Tibial artery (tissue), 4 donors: ENCODE results near the gene LRRC32.

Source experiments
- DNase-seq, 2 donors: peaks; one replicate each; pipeline ENCODE4 v3.0.0-alpha.2; 2019
- H3K27ac ChIP-seq, 2 donors: fragments of 200-600 bp; sonication (generic) in 1 of 2; 1 replicate in 1 of 2; 2 replicates in 1 of 2; pipeline ENCODE4 v1.5.1; 2018 to 2019; ENCODE audit warnings: mild to moderate bottlenecking in 1 of 2
- H3K27me3 ChIP-seq, 2 donors: fragments of 200-600 bp; sonication (generic) in 1 of 2; one replicate each; pipeline versions ENCODE4 v1.5.1 to v1.6.0; 2016 to 2019
- H3K36me3 ChIP-seq, 3 donors: fragments of 200-600 bp; sonication (generic) in 2 of 3; one replicate each; pipeline ENCODE4 v1.5.1; 2016 to 2019; ENCODE audit warnings: mild to moderate bottlenecking in 2 of 3
- H3K4me1 ChIP-seq, 4 donors: fragments of 200-600 bp; sonication (generic) in 2 of 4; 1 replicate in 3 of 4; 2 replicates in 1 of 4; pipeline ENCODE4 v1.5.1; 2016 to 2019
- H3K4me3 ChIP-seq, 2 donors: fragments of 200-600 bp; sonication (generic) in 1 of 2; 1 replicate in 1 of 2; 2 replicates in 1 of 2; pipeline ENCODE4 v1.5.1; 2018 to 2019; ENCODE audit warnings: mild to moderate bottlenecking in 2 of 2
- H3K9me3 ChIP-seq, 3 donors: fragments of 200-600 bp; sonication (generic) in 1 of 3; one replicate each; pipeline ENCODE4 v1.5.1; 2016 to 2019
- intact Hi-C: fragments of 100-400 bp; cut with DNase I; formaldehyde crosslinking; loops from one replicate; pipeline ENCODE4 v1.15.0; 2023; ENCODE audit warnings: low total_unique reads
- TF ChIP-seq, protein P1 (sequence below), 2 experiments: fragments of 200-600 bp in 1 of 2; fragments of 450-650 bp in 1 of 2; IDR thresholded peaks; one replicate each; pipeline ENCODE4 v1.5.1; 2017 to 2019; ENCODE audit warnings: antibody characterized with exemption in 2 of 2, mild to moderate bottlenecking in 1 of 2, moderate library complexity in 1 of 2

LRRC32 gene

DNA sequence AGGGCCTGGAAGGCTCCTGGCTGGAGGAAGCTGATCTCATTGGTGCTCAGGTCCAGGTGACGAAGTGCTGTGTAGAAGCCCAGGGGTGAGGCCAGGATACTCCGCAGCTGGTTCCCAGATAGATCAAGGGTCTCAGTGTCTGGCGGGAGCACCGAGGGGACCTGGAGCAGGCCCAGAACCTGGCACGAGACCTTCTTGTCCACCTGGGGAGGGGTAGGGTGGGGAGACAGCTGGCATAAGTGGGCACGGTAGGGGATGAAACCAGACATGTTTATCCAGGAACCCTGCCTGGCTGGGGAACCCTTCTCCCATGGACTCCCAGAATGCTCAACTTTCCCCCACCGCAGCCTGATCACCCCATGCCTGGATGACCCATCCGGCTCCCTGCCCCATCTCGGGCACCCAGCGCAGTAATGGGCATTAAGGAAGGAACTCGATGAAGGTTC lies 9.2 kb downstream of the LRRC32 start:
- intact Hi-C loops, result no loop called here
- H3K4me1 ChIP-seq, result peaks cover 0 to 77% (median 52%) of the 10 kb centered on the region in 4 donors
- H3K27me3 ChIP-seq, result no peaks in the 10 kb centered on the region
- TF ChIP-seq, protein P1, sequence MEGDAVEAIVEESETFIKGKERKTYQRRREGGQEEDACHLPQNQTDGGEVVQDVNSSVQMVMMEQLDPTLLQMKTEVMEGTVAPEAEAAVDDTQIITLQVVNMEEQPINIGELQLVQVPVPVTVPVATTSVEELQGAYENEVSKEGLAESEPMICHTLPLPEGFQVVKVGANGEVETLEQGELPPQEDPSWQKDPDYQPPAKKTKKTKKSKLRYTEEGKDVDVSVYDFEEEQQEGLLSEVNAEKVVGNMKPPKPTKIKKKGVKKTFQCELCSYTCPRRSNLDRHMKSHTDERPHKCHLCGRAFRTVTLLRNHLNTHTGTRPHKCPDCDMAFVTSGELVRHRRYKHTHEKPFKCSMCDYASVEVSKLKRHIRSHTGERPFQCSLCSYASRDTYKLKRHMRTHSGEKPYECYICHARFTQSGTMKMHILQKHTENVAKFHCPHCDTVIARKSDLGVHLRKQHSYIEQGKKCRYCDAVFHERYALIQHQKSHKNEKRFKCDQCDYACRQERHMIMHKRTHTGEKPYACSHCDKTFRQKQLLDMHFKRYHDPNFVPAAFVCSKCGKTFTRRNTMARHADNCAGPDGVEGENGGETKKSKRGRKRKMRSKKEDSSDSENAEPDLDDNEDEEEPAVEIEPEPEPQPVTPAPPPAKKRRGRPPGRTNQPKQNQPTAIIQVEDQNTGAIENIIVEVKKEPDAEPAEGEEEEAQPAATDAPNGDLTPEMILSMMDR (IDR thresholded peaks at IDR 0.05), result no peak
- DNase-seq, result peak; percentile 19 to 60
- H3K9me3 ChIP-seq, result no peaks in the 10 kb centered on the region
- H3K27ac ChIP-seq, result peak overlapping the region; percentile 45 to 91
- H3K4me3 ChIP-seq, result no peak overlapping the region
- peaks cover 23 to 60% (median 43%) of the 10 kb centered on the region in 3 donors for H3K36me3 ChIP-seq

DNA sequence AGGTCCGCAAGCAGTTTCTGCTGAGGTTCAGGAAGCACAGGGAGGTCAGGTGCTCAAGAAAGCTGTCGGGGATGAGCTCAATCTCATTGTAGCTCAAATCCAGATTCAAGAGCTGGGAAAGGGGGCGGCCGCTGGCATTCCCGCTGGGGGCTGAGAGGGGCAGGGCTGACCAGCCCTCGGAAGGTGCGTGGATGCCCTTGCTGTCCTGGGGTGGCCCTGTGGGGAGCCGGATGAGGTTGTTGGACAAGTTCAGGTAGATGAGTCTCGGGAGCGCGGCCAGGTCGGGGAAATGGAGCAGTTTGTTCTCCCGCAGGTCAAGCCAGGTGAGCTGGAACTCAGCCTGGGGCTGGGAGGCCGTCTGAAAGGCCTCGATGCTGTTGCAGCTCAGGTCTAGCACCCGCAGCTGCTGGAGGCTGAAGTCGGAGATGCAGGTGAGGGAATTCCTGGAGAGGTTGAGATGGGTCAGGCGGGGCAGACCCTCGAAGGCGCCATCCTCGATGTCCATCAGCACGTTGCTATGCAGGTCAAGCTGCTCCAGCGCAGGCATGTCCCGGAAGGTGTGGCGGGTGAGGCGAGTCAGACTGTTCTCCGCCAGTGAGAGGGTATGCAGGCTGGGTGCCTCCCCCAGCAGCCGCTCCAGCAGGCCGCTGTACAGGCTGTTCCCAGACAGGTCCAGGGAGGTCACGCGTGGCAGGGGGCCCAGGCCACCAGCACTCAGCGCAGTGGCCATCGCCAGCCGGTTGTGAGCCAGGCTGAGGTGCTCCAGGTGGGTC lies 9.8 kb downstream of the LRRC32 start:
- intact Hi-C loops, result no loop called here
- TF ChIP-seq, protein P1 (IDR thresholded peaks at IDR 0.05), result no peak
- DNase-seq, result peak; percentile 17 to 66

DNA sequence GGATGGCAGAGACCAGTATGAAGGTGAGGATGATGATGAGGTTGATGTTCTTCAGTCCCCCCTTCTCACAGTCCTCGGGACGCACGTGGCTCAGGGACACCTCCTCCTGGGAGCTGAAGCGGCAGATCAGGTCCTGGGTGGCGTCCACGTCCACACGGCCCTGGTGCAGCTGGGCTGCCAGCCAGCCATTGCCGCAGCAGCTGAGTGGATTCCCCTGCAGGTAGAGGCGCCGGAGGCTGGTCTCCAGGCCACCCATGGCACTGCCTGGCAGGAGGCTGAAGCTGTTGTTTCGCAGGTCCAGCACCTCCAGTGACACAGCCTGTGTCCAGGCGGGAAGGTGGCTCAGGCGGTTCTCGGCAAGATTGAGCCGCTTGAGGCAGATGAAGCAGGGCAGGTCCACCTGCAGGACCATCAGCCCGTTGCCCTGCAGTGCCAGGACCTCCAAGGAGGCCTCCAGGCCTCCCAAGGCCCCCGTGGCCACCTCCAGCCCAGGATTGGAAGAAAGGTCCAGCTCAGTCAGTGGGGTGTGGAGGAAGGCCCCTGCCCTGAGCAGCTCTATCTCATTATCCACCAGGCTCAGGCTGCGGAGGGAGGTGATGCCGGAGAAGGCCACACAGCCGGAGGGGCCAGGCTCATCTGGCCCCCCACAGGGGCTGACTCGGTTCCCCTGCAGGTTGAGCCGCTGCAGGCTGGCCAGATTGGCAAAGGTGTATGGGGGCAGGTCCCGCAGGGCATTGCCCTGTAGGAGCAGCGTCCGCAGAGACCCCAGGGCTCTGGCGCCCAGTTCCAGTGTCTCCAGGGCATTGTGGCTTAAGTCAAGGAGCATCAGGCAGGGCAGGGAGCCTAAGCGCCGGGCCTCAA lies 10.6 kb downstream of the LRRC32 start:
- Histone ChIP-seq H3K36me3 (peaks cover 23 to 54% (median 43%) of the 10 kb centered on the region in 3 donors), H3K27me3 (no peaks in the 10 kb centered on the region), H3K4me1 (peaks cover 0 to 77% (median 55%) of the 10 kb centered on the region in 4 donors), H3K27ac (peak overlapping the region; percentile 80 to 91), H3K9me3 (no peaks in the 10 kb centered on the region), H3K4me3 (no peak overlapping the region)
- intact Hi-C loops, result loop anchor here (5.0 kb wide), 1 partner anchor 38 kb away; no protein-coding TSS in a partner anchor
- TF ChIP-seq, protein P1 (IDR thresholded peaks at IDR 0.05), result no peak
- peak; percentile 18 to 63 for DNase-seq

More for the DNA sequence above, 9.8 kb downstream of the LRRC32 start:
- no peaks in the 10 kb centered on the region for H3K9me3 ChIP-seq
- peak overlapping the region; percentile 3 to 91 for H3K27ac ChIP-seq
- no peak overlapping the region for H3K4me3 ChIP-seq
- no peaks in the 10 kb centered on the region for H3K27me3 ChIP-seq
- peaks cover 23 to 57% (median 43%) of the 10 kb centered on the region in 3 donors for H3K36me3 ChIP-seq
- peaks cover 0 to 77% (median 51%) of the 10 kb centered on the region in 4 donors for H3K4me1 ChIP-seq

DNA sequence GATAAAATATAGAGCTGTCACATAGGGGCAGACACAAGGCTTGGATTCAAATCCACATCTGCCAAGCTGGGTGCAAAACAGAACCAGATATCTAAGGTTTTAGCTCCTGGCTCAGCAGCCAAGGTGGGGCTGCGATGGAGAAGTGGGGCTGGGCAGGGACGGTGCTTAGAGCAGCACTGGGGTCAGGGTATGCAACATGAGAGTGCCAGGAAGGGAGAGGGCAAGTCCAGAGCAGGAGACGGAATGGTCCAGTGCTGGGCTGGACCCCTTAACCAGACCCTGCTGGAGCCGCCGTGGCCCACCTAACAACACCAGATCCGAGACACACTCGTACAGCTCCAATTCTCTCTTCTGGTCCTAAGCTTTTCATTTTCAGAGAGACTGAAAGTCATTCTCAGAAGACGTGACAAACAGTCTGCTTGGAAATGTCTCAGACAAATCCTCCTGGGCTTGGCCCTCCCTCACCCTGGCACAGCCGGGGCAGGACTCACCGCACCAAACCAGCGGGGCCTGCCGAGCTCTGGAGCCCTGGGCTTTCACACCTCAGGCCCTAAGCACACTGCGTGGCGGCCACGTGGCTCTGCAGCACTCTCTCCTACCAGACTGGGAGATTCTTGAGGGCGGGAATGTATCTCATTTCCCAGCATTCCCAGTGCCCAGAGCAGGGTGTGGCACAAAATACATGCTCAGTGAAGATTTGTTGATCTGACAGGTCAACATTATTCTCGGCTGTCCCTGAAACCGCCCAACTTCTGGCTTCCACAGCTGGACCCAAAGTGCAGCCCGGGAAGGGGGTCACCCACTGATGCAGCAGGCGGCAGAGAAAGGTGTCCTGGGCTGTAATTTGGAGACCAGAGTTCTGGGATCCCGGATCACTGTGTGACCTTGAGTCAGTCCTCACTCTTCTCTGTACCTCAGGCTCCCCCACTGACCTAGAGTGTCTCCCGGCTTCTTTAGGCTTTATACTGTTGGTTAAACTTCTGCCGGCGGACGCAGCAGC lies 11.6 kb downstream of the LRRC32 start:
- DNase-seq, result peak; percentile 17 to 71
- H3K36me3 ChIP-seq, result peaks cover 23 to 45% (median 36%) of the 10 kb centered on the region in 3 donors
- intact Hi-C loops, result loop anchor here (5.0 kb wide), 1 partner anchor 37 kb away; no protein-coding TSS in a partner anchor
- H3K9me3 ChIP-seq, result no peaks in the 10 kb centered on the region
- H3K4me3 ChIP-seq, result no peak overlapping the region
- H3K27ac ChIP-seq, result peak overlapping the region; percentile 80 to 91
- TF ChIP-seq, protein P1 (IDR thresholded peaks at IDR 0.05), result no peak
- peaks cover 0 to 77% (median 61%) of the 10 kb centered on the region in 4 donors for H3K4me1 ChIP-seq
- no peaks in the 10 kb centered on the region for H3K27me3 ChIP-seq
